Activated CD8-positive, alpha-beta memory T cell treated with anti-CD3 and anti-CD28 coated beads, Interleukin-2, amount 50 U/mL, for 24 hours (primary cell): Measurements from ENCODE around the gene CDK14.
"Not testable (repeated sequence)": the region's sequence is repeated elsewhere in the genome, so short reads cannot be mapped to it uniquely, and the experiment has no call there.

Experiments used
- DNase-seq: peaks from one replicate; pipeline ENCODE4 v3.0.0-alpha.2; 2020; ENCODE audit errors: extremely low read depth

The CDK14 gene

DNA sequence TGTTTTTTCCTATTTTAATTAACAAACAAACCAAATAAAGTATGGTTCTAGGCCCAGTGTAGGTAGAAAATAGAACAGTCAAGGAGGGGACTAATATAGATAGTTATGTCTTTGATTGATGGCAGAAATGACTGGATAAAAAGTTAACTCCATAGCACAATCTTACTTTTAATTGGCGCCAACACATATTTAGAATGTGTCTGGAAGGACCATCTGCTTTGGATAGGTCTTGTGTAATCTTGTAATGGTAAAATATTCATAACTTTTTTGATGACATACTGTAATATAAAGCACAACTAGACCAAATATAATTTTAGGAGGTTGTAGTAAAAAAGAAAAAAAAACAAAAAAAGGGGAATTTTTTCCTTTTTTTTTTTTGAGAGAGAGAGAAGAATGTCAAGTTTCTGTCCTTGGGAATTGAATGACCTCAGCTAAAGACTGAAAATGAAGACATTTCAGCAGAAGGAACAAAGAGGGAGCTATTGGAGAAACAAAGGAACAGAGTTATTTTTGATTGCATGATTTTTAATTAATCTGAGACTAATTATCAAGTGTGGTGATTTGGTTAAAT, 193.7 kb downstream of the CDK14 start:
- no peak for DNase-seq

DNA sequence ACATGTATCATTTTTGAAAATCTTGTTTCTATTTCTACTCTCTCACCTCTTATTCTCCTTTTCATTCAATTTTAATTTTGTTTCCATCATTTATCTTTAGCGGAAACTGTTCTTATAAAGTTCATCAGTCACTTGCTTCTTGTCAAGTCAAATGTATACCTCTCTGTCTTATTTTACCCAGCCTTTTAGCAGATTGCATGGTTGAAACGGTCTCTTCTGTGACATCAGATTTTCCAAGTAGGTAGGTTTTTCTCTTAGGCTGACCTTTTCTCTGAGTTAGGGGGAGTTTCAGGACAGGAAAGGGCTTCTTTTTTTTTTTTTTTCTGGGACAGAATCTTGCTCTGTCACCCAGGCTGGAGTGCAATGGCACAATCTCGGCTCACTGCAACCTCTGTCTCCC, 195.5 kb downstream of the CDK14 start:
- DNase-seq, result no peak

DNA sequence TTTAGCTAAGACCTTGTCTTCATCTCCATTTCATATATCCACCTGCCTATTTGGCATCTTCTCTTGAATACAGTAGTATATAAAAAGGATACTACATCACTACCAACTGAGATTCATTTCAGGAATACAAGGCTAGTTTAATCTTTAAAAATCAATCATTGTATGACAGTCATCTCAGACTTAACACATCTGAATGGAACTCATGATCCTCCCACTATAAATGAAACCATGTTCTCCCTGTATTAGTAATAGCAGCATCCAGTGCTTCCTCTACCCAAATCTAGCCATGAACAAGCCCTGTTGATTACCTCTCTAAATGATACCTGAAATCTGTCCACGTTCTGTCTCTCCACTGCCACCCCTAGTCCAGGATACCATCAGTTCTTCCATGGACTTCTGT, 196.2 kb downstream of the CDK14 start:
- DNase-seq, result no peak

DNA sequence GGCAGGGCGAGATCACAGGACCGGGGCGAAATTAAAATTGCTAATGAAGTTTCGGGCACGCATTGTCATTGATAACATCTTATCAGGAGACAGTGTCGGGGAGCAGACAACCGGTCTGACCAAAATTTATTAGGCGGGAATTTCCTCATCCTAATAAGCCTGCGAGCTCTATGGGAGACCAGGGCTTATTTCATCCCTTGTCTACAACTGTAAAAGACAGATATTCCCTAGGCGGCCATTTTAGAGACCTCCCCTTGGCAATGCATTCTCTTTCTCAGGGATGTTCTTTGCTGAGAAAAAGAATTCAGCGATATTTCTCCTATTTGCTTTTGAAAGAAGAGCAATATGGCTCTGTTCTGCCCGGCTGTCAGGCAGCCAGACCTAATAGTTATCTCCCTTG, 198.1 kb downstream of the CDK14 start:
- DNase-seq, result not testable (repeated sequence)

DNA sequence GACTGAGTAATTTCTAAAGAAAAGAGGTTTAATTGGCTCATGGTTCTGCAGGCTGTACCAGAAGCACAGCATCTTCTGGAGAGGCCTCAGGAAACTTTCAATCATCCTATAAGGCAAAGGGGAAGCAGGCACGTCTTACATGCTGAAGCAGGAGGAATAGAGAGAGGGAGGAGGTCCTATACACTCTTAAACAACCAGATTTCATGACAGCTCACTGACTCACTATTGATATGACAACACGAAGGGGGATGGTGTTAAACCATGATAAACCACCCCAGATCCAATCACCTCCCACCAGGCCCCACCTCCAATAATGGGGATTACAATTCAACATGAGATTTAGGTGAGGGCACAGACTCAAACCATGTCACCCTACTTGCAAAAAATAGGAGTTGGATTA, 201.5 kb downstream of the CDK14 start:
- no peak for DNase-seq

DNA sequence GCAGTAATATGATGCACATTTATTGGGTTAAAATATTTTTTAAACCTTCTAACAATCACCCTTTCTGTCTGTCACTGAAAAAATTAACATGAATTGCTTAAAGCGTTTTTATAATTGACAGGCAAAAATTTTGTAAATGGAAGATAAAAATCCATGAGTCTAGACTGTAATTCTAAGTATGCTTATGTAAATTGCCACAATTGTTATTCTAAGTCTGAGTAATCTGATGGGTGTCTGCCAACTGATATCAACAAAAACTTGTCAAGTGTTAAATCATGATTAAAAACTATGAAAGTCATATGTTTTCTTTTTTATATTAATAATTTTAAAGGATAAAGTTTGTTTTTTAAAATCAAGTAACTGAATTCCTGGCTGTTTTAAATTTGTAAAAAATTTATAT, 208.2 kb downstream of the CDK14 start:
- DNase-seq, result no peak

DNA sequence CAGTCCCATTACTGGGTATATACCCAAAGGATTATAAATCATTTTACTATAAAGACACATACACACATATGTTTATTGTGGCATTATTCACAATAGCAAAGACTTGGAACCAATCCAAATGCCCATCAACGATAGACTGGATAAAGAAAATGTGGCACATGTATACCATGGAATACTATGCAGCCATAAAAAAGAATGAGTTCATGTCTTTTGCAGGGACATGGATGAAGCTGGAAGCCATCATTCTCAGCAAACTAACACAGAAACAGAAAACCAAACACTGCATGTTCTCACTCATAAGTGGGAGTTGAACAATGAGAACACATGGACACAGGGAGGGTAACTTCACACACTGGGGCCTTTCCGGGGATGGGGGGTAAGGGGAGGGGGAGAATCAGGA, 219.4 kb downstream of the CDK14 start:
- not testable (repeated sequence) for DNase-seq

DNA sequence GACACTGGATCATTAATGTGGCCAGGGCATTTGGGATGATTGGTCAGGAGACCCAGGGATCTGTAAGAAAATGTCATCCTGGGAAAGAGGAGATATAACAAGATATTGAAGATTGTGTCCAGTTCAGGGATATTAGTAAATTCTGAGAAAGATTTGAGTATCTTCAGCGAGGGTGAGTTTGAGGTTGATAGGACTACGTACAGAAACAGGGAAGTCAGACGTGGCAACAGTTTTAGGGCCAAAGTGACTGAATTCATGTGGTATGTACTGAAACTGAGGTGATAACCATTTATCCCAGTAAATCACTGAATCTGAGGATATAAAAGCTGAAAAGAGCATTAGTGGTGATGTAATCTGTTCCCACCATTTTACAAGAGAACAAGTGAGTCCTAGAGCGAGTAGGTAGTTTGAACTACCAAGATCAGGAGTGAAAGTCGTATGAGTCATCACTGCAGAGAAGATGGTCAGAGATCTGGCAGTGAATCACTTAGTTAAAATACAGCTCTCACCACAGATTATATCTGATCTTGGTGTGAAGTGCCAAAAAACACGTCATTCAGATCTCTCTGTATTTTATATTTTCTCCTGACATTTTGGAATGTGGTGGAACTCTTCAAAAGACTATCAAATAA, 220.5 kb downstream of the CDK14 start:
- DNase-seq, result no peak

DNA sequence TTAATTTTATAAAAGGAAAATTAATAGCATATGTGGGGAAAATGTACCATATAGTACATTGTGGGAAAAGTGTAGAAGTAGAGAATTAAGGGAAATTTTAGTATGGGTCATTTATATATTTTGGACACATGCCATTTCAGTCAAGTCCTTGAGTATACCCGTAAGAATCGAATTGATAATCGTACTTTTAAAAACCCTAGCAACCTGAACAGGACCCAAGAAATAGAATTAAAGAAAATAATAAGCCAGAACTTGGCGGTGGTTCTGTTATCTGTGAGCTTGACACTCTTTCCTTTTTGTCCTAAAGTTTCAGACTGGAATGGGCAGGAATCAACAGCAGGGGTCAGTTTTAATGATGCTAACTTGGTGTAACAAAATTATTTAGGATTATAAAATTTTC, 221.0 kb downstream of the CDK14 start:
- no peak for DNase-seq

DNA sequence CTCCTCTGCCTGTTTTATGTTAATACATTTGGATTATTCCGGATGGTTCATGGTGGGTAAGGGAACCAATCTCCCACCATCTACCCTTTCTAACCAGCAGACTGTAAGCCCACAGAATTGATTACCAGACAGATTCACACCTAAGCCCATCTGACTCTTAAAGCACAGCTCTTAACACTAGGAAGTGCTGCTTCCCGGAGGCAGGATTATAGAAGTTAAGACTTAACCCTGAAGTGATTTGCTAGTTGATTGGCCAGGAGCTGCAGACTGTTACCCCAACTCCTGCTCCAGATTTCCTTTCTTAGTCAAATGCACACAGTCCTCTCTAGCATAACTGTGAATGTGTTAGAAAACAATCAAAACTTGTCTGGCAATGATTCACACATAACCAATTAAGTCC, 221.7 kb downstream of the CDK14 start:
- no peak for DNase-seq

DNA sequence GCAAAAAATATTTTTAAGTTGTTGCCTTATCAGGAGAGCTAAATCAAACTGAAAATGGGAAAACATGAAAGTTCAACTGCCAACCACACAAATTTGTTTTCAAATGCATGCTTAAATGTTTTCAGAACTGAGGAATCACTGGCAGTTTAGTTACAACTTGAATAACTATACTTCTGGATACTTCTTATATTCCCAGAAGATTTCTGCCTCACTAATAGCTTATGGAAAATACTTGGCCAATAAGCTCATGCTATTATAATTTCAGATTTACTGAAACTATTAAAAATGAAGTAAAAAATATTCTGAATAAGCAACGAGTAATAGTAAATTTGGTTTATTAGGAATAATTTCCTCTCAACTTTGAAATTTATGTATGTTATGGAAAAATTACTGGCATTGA, 222.2 kb downstream of the CDK14 start:
- no peak for DNase-seq

DNA sequence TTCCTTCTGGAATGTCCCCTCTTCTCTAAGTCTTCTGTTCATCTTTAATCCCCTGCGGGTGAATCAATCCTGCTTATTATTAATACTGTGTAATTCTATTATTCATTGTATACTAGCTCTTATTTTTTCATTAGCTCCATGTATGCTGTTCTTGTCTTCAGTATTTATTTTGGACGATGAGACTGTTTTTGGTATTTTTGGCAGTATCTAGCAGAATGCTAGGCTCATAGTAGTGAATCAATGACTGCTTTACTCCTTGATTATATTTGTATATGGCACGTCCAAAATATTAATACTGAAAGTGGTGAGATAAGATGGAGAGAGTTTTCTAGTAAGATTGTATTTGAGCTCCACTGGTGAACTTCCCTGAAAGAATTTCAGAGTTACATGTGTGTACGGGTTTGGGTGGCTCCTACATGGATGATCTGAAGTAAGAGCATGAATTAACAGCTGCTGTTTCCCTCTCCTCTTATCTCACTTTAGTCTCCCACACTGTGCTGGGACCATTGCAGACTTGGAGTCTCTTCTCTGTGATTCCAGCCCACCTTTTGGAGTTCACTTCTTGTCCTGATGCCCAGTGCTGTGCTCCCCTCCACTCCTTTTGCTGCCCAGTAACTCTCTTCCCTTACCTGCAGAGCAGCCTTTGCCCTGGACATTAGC, 226.0 kb downstream of the CDK14 start:
- DNase-seq, result no peak

DNA sequence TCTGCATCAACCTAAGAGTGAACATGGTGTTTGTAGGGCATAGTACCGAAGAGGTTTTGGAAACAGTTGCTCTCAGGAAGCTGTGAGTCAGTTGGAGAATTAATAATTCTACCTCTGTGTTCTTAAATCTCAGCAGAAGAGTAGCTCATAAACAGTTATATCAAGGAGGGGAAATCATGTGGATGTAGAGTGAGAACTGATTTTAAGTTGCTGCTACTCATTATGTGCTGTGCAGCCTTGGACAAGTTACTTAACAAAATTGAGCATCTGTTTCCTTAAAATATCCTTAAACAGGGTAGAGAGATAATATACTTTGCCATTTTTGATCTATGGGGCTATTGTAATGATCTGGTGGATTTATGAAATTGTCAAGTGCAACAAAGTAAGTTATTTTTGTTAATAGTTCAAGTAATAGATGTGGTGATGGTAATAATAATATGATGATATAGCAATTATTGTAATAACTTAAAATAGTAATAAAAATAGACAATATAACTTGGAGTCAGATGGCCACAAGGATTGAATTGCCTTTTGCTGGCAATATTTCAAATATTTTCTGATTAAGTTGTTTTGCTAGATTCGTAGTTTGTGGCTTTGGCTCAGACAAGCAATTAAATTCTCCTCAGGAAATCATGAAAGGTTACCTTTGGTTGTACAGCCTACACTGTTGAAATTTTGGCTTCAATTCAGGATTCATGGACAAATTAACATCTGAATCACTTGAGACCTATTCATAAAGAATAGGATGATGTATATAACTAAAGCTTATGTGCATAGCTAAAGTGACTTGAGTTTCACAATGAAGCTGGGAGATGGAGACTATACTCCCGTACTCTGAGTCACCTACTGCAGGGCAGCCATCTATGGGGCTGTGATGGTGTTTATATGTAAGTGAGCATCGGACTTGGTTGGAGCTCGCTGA, 228.5 kb downstream of the CDK14 start:
- no peak for DNase-seq

DNA sequence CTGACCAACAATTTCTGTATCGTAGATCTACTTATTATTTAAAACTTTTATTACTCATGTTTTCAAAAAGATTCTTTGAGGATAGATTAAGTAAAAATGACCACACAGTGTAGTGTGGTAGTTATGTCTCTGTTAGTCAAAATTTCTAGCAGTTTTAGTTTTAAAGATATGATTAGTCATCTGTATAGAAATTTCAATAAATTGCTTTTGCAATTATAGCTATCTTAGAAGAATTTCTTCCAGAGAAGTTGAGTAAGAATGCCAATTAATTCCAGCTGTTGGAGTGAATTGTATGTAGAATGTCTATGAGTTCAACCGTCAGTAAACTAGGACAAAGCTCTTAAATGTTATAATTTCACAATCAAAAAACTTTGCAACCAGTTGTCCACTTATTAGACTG, 229.7 kb downstream of the CDK14 start:
- no peak for DNase-seq

DNA sequence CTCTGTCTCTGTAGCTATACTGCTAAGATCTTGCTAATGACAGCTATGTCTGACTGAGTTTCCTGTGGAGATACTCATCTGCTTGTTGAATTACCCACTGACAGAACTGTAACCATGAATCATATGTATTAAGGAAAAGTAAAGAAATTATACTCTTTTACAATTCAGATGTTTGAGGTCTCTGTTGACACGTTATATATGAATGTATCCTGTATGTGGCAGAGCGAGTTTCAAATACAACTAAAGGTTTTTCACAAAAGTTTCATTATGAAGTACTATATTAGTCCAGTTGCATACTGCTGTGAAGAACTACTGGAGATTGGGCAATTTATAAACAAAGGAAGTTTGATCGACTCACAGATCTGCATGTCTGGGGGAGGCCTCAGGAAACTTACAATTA, 232.5 kb downstream of the CDK14 start:
- DNase-seq, result no peak

DNA sequence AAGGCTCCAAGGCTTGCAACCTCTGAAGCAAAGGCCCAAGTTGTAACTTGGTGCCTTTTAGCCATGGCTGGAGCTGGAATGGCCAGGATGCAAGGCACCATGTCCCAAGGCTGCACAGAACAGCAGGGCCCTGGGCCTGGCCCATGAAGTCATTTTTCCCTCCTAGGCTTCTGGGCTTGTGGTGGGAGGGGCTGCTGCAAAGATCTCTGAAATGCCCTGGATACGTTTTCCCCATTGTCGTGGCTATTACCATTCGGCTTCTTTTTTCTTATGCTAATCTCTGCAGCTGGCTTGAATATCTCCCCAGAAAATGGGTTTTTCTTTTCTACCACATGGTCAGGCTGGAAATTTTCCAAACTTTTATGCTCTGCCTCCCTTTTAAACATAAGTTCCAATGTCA, 234.2 kb downstream of the CDK14 start:
- no peak for DNase-seq

DNA sequence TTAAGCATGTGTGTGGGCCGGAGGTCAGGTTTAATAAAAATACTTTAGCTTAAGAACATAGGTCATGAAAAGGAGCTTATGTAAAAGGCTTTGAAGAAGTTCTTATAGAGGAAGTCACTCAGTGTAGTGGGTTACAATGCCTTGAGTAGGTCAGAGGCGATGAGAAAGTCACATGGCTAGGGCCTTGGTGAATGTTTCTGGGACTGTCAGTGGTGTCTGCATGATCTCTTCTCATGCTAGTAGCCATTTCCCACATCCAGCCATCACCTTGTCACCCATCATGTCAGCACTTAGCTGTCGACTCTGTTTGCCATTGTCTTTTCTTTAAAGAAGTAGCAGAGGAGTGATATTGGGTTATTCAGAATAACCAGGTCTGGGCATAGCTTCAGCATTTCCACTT, 236.6 kb downstream of the CDK14 start:
- no peak for DNase-seq

DNA sequence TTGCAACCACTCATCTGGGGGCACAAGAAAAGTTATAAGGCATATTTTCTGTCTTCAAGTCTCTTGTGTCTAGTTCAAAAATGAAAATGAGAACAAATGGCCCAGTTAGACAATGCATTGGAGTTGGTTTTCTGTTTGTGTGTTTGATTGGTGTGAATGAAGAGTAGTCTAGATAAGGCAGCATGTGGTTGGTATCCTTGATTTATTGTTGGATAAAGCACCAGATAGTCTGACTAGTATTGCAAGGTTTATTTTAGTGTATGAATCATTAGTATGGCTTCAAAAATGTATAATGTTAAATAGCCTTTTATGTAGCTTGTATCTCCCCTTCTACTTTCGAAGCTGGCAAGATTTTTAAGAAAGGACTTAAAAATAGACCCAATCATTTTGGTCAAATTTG, 237.3 kb downstream of the CDK14 start:
- DNase-seq, result no peak

DNA sequence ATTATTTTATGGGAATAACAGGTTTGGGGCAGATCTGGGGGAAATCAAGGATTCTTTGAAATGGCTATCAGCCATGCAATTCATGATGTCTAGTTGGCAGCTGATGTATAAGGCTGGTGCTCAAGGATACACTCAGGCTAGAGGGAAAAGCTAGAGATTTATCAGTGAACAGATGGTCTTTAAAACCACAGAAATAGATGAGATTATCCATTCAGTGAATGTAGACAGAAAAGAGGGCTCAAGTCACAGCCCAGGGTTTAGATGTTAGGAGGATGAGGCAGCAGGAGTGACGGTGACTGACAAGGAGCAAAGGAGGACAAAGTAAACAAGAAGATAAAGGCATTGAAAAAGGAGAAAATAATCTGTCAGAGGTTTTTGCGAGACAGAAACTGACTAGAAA, 238.7 kb downstream of the CDK14 start:
- DNase-seq, result no peak

DNA sequence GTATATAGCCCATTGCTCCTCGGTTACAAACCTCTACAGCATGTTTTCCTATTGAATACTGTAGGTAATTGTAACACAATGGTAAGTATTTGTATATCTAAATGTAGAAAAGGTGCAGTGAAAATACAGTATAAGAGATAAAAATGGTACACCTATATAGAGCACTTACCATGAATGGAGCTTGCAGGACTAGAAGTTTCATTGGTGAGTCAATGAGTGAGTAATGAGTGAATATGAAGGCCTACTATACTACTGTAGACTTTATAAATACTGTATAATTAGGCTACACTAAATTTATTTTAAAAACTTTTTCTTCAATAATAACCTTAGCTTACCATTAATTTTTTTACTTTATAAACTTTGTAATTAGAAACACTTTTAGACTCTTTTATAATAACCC, 239.7 kb downstream of the CDK14 start:
- DNase-seq, result no peak

DNA sequence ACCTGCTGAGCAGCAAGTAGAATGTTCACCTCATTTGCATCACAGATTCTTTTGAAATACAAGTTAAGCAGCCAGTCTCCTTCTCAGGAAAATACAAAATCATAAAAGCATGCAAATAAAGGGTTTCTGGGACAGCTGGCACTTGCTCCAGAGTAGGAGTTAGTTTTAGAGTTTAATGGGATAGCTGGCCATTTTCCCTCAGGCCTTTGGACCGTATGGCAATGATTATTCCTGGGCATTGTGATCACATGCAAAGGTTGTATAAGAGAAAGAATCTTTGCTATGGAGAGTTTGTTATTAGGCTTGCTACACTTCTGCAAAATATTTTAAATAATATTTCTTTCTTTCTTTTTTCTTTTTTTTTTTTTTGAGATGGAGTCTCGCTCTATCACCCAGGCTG, 240.8 kb downstream of the CDK14 start:
- DNase-seq, result no peak

DNA sequence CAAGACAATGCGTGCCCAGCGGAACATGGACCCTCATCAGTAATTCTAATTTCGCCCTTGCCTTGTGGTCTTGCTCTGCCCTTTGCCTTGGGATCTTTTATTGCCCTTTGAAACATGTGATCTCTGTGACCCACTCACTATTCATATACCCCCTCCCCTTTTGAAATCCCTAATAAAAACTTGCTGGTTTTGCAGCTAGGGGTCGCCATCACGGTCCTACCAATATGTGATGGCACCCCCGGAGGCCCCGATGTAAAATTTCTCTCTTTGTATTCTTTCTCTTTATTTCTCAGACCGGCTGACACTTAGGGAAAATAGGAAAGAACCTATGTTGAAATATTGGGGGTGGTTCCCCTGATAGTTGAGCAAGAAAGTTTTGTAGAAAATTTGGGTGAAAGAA, 242.7 kb downstream of the CDK14 start:
- DNase-seq, result no peak

DNA sequence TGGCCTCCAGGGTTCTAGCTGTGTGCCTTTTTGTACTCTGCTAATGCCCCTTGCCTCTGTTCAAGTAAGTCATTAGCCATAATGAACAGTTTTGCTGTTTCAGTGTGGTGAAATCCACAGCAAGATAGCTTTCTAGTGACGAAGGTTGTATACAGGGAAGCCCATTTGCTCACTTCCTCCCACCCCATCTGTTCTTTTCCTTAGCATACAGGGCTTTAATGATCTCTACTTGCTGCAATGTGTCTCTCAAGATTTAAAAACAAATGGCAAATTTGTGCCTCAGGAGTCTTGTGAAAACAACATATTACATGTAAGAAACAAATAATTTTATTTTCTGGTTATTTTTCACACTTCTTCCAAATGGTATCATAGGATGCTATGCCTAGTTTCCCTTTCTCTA, 243.2 kb downstream of the CDK14 start:
- no peak for DNase-seq
